Retinal pigment epithelial cell (primary cell): Measurements from ENCODE around the gene EMC9.

Experiments used
- DNase-seq: peaks from one replicate; pipeline ENCODE4 v3.0.0-alpha.2; 2010; ENCODE audit warnings: low read depth
- H3K4me3 ChIP-seq: 2 replicates; pipeline ENCODE4 v1.5.1; 2011; ENCODE audit warnings: mild to moderate bottlenecking, low read length, control low read depth, moderate library complexity
- CTCF ChIP-seq: conservative IDR thresholded peaks from 2 replicates; pipeline ENCODE4 v1.5.1; 2011; ENCODE audit warnings: low read depth, low read length, control low read depth, inconsistent platforms

Gene EMC9

GRCh38 chr14:24131549-24131966, 9.8 kb downstream of the EMC9 start:
- no peak overlapping the region for H3K4me3 ChIP-seq

GRCh38 chr14:24130717-24131548, 10.5 kb downstream of the EMC9 start:
- H3K4me3 ChIP-seq, result no peak overlapping the region
- no peak for TF ChIP-seq CTCF
- DNase-seq, result no peak

More at GRCh38 chr14:24131549-24131966, 9.8 kb downstream of the EMC9 start:
- DNase-seq, result no peak
- TF ChIP-seq CTCF, result no peak

GRCh38 chr14:24130380-24130716, 11.0 kb downstream of the EMC9 start, which contains the start of gene FITM1:
FITM1 (plus strand) TSS chr14:24130659; CDS start chr14:24131564, 905 bp downstream.
- no peak within 1 kb of the TSS for H3K4me3 ChIP-seq
- TF ChIP-seq CTCF, result no peak
- no peak for DNase-seq

- DNase-seq, result no peak
- TF ChIP-seq CTCF, result no peak
- no peak overlapping the region for H3K4me3 ChIP-seq
Measured at GRCh38 chr14:24129410-24129998, 11.9 kb downstream of the EMC9 start.

- no peak for TF ChIP-seq CTCF
- no peak for DNase-seq
- no peak overlapping the region for H3K4me3 ChIP-seq
Measured at GRCh38 chr14:24127673-24128072, 13.7 kb downstream of the EMC9 start.

- DNase-seq, result no peak
- H3K4me3 ChIP-seq, result no peak overlapping the region
- TF ChIP-seq CTCF, result no peak
Measured at GRCh38 chr14:24126939-24127338, 14.5 kb downstream of the EMC9 start.
